Measurements from ENCODE around the gene PPP1R3A. TPM values are rescaled to one million over a fixed set of nuclear protein-coding genes. Genes with fewer than 3 reads are reported as not detected.

PPP1R3A gene
- total RNA-seq, 4 donors from 2014 or later = not detected

DNA sequence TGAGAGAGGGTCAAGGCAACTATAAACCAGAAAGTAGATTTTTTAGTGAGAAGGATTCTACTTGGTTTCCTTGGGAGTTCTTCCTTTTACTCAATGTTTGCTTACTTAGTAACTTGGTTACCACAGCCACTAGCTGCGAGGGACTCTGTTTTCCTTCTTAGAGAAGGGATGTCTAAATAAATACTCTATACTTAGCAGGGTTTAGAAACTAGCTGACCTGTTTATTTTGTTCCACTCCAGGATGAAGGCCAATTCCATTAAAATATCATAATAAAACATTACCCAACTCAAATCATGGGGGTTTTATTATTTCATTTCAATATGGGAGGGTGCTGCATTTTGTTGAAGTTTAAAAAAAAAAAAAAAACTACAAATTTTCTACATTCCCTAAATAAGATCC lies 87.3 kb downstream of the PPP1R3A start:
- Histone ChIP-seq H3K36me3 (no peaks in the 10 kb centered on the region), H3K9me3 (no peaks in the 10 kb centered on the region), H3K27me3 (no peaks in the 10 kb centered on the region), H3K27ac (no peak overlapping the region), H3K4me3 (no peak overlapping the region), H3K4me1 (no peaks in the 10 kb centered on the region)
- WGBS = 24% methylated on average over 1 of the region's 1 CpG
- TF ChIP-seq POLR2AphosphoS5 (IDR thresholded peaks at IDR 0.05) = no peak
- no peak for DNase-seq (ENCODE audit: low spot score in 2 of 2)

DNA sequence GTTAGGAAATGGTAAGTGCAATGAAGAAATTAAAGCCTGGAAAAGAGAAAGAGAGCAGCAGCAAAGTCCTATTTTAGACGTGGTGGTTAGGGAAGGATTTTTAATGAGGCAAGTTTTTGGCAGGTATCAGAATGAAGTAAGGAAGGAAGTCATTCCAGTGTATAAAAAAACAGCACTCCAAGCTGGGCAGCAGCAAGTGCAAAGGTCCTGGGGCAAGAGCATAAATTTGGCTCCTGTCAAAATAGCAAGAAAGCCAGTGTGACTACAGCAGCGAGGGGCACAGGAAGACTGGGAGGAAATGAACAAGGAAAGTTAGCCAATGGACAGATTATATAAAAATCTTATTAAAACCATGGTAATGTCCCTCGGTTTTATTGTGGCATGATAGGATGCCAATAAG lies 90.2 kb downstream of the PPP1R3A start:
- no peak overlapping the region for H3K27ac ChIP-seq
- no peaks in the 10 kb centered on the region for H3K4me1 ChIP-seq
- H3K9me3 ChIP-seq = no peaks in the 10 kb centered on the region
- H3K4me3 ChIP-seq = no peak overlapping the region
- H3K36me3 ChIP-seq = no peaks in the 10 kb centered on the region
- TF ChIP-seq POLR2AphosphoS5 (IDR thresholded peaks at IDR 0.05) = no peak
- TF ChIP-seq POLR2A (IDR thresholded peaks at IDR 0.05) = no peak
- TF ChIP-seq, protein P1, sequence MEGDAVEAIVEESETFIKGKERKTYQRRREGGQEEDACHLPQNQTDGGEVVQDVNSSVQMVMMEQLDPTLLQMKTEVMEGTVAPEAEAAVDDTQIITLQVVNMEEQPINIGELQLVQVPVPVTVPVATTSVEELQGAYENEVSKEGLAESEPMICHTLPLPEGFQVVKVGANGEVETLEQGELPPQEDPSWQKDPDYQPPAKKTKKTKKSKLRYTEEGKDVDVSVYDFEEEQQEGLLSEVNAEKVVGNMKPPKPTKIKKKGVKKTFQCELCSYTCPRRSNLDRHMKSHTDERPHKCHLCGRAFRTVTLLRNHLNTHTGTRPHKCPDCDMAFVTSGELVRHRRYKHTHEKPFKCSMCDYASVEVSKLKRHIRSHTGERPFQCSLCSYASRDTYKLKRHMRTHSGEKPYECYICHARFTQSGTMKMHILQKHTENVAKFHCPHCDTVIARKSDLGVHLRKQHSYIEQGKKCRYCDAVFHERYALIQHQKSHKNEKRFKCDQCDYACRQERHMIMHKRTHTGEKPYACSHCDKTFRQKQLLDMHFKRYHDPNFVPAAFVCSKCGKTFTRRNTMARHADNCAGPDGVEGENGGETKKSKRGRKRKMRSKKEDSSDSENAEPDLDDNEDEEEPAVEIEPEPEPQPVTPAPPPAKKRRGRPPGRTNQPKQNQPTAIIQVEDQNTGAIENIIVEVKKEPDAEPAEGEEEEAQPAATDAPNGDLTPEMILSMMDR (IDR thresholded peaks at IDR 0.05) = no peak
- TF ChIP-seq EP300 (IDR thresholded peaks at IDR 0.05) = no peak
- H3K27me3 ChIP-seq = no peaks in the 10 kb centered on the region
- WGBS = 50% methylated on average over 3 of the region's 3 CpGs
- no peak for DNase-seq (ENCODE audit: low spot score in 2 of 2)

Measured in suprapubic skin (tissue), 4 donors.